Measurements from ENCODE around the gene VRK1.

Gene VRK1

GRCh38 chr14:96792003-96792402, 5.2 kb upstream of the VRK1 start:
- DNase-seq: no peak

DNA sequence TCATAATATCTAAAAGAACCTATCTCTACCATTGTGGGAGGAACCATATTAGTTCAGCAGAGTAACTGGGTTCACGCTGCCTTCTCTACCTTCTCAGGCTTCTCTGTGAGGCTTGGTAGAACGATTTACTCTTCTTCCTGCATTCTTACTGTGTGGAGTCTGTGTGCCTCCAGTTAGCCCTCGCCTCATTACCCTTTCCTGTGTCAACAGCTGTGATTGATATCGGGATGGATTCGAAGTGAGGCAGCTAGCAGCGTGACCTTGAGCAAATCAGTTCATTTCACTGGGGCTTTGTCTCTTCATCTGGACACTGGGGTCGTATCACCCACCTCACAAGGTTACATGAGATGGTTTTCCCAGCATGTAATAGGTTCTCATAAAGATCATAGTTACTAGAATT, 4.6 kb upstream of the VRK1 start:
- DNase-seq: no peak

DNA sequence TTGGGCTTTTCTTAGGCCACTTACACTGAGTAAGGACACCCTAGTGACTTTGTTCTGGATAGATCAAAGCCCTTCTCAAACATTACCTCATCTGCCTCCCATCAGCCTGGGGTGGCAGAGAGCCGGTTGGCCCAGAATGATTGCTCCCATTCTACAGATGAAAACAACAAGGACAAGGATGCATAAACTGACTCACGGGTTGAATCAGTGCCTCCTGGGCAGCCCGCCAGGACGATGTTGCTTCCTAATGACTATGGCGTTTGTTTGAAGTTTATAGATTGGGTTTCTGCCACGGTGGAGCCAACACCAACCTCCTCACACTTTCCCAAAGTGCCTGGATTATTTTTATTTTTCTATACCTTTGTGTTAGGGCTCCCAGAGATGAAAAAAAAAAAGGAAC, 3.6 kb upstream of the VRK1 start:
- no peak for DNase-seq

GRCh38 chr14:96795109-96795828, 1.9 kb upstream of the VRK1 start:
- no peak for DNase-seq

DNA sequence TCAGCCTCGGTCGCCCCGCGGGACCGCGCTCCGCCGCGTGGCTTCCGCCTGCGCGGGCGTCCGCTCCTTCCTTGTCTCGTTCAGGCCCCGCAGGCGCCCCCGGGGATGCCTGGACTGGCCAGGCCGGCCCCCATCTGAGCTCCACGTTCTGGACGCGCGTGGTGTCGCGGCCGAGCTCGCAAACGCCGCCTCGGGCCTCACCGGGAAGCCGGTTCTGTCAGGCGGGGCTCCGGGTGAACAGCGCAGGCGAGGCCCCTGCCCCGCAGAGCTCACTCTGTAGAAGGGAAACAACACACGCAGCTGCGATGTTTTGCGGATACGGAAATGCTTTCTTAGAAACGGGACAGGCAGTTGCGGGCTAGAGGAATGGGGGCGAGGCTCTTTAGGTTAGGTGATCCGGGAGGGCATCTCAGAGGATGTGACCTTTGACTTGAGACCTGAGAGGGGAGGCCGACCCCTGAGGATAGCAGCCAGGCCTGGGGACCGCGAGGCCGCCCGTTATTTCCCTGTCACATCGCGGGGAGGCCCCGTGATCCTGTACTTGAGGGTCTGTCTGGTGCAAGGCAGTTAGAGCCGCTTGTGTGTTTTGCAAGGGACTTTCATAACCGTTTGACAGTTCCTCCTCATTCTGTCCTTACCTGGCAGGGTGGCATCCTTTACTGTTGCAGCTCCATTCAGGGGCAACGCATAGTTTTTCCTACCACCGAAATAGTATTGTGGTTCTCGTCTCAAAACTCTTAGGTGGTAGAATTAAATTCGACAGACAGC, 584 bp downstream of the VRK1 start:
- peak; percentile 27 for DNase-seq

DNA sequence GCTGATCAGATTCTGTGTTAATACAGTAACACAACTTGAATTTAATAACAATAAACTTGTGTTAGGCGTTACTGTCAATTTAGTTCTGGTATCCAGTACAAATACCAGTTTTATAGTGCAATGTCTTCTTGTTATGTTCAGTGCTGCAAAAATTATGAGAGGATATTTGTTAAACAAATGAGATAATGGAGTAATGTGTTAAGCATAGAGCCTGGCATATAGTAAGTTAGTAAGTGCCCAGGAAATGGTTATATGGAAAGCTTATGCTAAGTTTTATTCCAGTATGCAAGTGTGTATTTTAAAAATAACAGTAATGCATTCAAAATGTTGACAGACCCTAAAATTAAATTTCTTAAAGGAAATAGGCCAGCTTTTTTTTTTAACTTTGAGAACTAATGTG, 1.8 kb downstream of the VRK1 start:
- DNase-seq: no peak

DNA sequence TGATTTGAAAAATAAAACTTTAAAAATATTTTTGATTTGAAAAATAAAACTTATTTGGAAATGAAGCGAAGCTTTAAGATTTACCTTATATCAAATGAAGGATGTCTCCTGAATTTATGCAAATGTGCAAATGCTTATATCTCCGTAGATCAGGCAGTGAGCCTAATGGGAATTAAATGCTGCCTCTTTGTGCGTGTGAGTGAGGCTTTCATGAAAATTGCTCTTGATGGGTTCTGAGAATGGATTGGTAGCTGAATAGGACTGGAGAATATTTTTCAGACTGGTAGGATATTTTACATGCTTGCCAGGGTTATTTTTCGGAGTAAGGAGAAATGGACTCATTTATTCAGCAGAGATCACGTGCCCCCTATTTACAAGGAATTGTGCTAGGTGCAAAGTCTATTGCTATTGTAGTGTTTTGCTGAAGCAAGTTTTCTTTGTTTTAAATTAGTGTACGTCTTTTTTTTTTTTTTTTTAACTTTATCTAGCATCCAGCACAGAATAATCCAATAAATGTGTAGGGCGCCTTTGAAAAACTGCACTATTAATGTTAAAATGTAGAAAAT, 2.4 kb downstream of the VRK1 start:
- DNase-seq: no peak

- no peak for DNase-seq
Measured at GRCh38 chr14:96801931-96802330, 4.7 kb downstream of the VRK1 start.

GRCh38 chr14:96802963-96803362, 5.8 kb downstream of the VRK1 start:
- DNase-seq: no peak

- no peak for DNase-seq
Measured at GRCh38 chr14:96803958-96804357, 6.8 kb downstream of the VRK1 start.

DNA sequence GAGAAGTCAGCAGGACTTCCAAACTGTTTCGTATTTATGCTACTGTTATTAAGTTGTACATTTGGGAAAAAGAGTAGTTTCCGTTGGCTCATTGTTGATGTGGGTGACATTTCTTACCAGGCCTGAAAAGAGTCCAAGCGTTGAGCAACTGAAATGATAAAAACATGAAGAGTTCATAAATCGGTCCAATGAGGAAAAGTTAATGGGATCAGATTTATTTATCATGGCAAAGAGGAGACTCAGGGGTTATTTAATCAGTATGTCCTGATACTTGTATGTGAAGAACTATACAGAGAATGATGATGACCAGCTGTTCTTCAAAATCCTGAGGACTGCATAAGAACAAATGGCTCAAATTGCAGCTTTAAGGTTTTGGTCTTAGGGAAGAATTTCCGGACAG, 7.7 kb downstream of the VRK1 start:
- DNase-seq: no peak

GRCh38 chr14:96805956-96806355, 8.8 kb downstream of the VRK1 start:
- no peak for DNase-seq

DNA sequence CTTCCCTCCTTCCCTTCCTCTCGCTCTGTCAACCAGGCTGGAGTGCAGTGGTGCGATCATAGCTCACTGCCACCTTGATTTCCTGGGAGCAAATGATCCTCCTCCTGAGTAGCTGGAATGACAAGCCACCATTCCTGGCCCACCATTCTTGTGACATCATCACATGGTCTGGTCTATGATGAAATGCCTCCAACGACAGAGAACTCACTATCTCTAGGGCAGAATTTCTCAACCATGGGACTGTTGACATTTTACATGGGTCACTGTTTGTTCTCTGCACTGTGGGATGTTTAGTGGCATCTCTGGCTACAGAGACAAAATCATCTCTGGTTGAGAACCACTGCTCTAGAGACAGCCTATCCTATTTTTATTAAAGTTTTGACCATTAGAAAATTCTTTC, 9.7 kb downstream of the VRK1 start:
- DNase-seq: no peak

- DNase-seq: no peak
Measured at GRCh38 chr14:96808619-96809406, 11.6 kb downstream of the VRK1 start.

DNA sequence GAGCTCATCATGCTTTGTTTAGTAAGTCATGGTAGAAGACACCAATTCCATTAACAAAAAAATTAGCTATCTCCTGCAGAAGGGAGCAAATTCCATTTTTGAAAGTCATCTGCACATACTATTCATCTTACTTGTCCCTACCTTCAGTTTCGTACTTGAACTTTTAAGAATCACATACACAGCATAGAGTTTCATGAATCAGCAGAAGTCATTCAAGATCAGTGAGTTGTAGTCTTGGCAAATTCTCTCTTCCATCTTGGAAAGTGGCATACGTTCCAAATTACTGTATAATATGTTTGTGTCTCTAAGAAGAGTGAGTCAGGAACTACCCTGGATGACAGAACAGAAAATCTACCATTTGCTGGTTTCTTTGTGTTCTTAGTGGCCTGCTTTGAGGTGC, 14.1 kb downstream of the VRK1 start:
- no peak for DNase-seq

- DNase-seq: no peak
Measured at GRCh38 chr14:96811985-96812667, 14.9 kb downstream of the VRK1 start.

GRCh38 chr14:96816281-96816680, 19.1 kb downstream of the VRK1 start:
- no peak for DNase-seq

DNA sequence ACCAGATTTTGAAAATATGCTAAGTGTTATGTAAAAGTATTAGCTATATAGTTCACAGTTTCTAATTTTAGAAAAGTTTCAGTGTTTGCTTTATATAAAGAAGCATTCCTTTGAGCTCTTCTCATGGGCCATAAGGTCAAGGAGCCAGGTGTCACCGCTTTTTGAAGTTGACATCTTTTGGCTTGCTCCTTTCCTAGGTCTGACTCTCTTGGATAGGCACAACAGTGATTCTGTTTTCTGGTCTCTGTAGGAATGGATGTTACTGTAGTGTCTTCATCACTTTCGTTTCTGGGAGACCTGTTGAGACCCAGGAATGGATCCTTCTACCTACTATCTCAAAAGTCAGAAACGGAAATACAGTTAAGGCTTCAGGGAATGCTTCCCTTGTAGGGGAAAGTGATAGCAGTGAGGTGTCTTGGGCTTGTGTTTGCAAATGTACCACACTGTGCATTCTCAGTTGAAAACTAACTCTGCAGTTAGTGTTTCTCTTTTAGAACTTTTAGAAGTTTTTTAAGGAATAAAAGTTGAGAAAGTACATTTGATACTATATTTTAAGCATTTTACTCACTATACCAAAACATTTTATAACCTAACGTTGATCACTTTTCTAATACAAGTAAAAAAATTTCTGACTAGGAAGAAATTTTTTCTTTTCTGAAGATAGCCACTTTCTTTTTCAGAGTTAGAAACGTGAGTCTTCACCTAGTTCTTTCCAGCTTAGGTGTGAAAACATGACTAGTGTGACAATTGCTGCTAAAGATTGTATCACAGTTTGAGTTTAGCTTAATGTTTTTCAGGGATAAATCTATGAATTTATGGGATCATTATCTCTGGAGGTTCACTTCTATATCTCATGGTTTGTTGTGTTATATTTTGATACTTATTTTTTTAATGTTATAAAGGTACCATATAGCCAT, 20.8 kb downstream of the VRK1 start:
- no peak for DNase-seq

DNA sequence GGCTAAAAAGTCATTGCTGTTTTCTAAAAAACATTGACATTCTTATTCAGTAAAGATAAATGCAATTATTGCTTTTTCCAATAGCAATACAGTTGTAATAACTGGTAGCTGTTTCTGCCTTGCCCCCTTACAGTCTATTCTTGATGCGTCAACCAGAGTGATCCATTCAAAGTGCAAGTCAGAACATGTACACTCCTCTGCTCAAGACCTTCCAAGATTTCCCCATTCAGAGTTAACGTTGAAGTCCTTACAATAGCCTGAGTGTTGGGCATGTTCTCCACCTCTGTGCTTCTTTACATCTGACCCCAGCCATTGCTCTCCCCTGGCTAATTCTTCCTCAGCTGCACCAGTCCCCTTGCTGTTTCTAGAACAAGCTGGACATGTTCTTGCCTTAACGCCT, 24.3 kb downstream of the VRK1 start:
- no peak for DNase-seq

- no peak for DNase-seq
Measured at GRCh38 chr14:96823652-96824051, 26.5 kb downstream of the VRK1 start.

DNA sequence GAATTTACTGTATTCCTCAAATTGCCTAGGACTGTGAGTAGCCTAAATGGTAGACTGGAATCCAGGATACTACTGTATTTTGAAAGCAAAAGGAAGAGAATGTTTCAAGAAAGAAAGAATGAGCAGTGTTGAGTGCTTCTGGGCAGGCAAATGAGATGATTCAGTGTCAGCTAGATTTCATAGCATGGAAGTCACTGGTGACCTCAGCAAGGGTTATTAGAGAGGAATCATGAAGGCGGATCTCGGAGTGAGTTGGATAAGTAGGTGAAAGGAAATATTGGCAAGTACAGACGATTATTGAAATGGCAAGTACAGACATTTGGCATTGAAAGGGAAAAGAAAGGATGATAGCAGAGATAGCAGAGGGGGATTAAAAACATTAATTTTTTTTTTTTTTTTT, 27.1 kb downstream of the VRK1 start:
- no peak for DNase-seq

DNA sequence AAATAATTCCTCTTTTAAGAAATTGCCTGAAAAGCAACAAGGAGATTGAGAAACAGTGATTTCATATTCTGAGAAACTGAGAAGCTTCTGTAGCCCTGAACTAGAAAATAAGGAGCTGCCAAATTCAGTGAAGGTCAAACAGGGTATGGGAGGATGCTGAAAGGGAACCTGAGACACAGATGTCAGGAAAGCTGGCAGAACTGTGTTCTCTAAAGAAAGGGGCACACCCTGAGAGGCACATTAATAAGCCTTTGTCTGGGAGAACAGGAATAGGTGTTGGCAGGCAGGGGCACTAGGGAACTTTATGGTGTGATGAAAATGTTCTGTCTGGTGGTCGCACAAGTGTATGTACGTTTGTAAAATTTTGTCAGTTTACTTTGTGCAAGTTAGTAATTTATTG, 29.6 kb downstream of the VRK1 start:
- no peak for DNase-seq
